ENCODE results near the gene APOBEC2. TPM values are rescaled to one million over a fixed set of nuclear protein-coding genes. Genes with fewer than 3 reads are reported as not detected.

APOBEC2 gene
- not detected in 2 replicates for total RNA-seq

DNA sequence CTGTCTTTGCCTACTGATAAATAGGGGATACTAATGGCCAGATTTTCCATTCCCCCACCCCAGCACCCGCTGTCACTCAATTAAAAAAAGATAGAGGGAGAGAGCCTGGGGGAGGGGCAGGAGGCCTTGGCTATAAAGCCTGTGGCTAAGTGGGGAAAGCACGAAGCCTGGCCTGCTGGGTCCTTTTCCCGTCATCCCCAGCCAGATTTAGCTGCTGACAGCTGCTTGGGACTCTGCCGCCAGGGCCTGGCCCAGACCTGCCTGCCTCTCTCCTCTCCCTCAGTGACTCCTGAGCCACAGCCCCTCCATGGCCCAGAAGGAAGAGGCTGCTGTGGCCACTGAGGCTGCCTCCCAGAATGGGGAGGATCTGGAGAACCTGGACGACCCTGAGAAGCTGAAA is at the start of gene APOBEC2:
APOBEC2 (plus strand) TSS at position 162 of the 400 bp plus-strand sequence; CDS start at position 308, 146 bp downstream.

DNA sequence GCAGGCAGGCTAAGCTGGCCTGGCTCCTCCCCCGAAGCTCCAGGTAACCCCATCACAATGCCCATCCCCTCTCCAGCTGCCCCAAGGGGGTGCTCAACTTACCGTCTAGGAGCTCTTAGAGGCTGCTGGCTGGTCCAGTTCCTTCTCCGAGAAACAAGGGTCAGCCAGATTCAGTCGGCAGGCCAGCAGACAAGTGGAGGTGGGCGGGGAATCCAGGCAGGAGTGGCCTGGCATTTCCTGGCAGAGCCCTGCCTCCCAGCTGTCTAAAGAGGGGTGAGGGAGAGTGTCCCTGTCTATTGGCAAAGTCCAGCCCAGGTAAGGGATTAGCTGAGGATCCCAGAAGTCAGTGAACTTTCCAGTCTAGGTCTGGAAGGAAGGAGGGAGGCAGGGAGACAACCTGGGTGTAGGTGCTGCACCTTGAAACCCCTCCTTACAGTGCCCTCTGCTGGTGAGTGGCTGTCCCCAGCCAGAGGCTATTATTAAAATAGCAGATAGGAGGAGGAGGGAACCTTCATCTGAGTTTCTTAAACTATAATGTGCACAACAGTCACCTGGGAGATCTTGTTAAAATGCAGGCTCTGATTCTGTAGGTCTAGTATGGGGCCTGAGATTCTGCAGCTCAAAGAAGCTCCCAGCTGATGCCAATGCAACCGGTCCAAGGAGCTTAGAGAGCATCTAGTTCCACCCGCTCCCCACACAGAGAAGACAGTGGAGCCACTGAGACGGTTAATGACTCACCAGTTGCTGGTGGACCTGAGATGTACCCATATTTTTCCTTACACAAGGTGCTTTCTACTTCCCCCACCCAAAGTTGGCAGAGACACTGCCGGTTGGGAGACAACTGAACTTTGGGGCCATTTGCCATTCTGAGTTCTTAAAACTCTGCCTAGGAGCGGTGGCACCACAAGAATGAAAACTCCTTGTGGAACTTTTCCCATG is 13.7 kb upstream of the APOBEC2 start, which contains the start of gene UNC5CL:
UNC5CL (minus strand) TSS at position 162 of the 939 bp plus-strand sequence. CDS start 4,147 bp downstream, outside the sequence.

GRCh38 chr6:41042226-41043055 is 10.6 kb upstream of the APOBEC2 start, which contains the start of gene TSPO2:
Gene TSPO2, plus strand, starts transcription at chr6:41042467. Its CDS starts 519 bp downstream, at chr6:41042986.

GRCh38 chr6:41071923-41072835 is 19.2 kb downstream of the APOBEC2 start, which contains the start of gene OARD1:
Gene OARD1, minus strand, starts transcription at chr6:41072356. Its CDS starts 722 bp downstream, at chr6:41071634.

DNA sequence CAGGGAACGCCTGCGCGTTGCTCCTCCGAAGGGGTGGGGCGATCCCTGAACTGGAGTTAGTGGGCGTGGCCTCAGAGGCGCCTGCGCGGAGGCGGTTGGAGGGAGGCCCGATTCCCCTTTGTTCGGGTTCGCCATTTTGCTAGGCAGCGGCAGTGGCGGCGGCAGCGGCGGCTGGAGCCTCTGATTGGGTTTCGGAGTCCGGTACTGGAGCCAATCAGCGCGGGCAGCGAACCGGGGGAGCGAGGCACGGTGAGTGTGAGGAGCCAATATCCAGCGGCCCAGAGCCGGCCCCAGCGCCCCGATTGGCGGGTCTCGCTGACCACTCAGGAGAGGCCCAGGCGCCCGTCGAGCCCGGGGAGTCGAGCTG is 19.8 kb downstream of the APOBEC2 start, which contains the start of gene NFYA:
NFYA (plus strand) TSS at position 139 of the 367 bp plus-strand sequence. CDS start 6,116 bp downstream, outside the sequence.

Other genes starting within 250 kb of the APOBEC2 start
- under 0.01 TPM in 1 of 2 replicates, not detected in the other for gene UNC5CL, start 14.0 kb upstream of the APOBEC2 start, total RNA-seq
- not detected in 2 replicates for gene TSPO2, start 10.7 kb upstream of the APOBEC2 start, total RNA-seq
- 7.1 and 11.3 TPM in 2 replicates for gene OARD1, start 19.2 kb downstream of the APOBEC2 start, total RNA-seq
- 15.4 and 25.1 TPM in 2 replicates for gene NFYA, start 19.8 kb downstream of the APOBEC2 start, total RNA-seq
- not detected in 2 replicates for gene TREML1, start 101.1 kb downstream of the APOBEC2 start, total RNA-seq
- 0.14 TPM in 1 of 2 replicates, not detected in the other for gene TREM2, start 109.9 kb downstream of the APOBEC2 start, total RNA-seq
- not detected in 2 replicates for gene TREML2, start 147.9 kb downstream of the APOBEC2 start, total RNA-seq
- gene TREML4, start 175.1 kb downstream of the APOBEC2 start, total RNA-seq: not detected in 2 replicates
- 0.42 and 5.3 TPM in 2 replicates for gene TREM1, start 233.5 kb downstream of the APOBEC2 start, total RNA-seq

All from smooth muscle cell of the umbilical artery (primary cell).